Ascending aorta (tissue), 2 donors: ENCODE data around the gene ARID1A. TPM values are rescaled to one million over a fixed set of nuclear protein-coding genes. Genes with fewer than 3 reads are reported as not detected.

Experiments used
- DNase-seq, 2 donors: peaks; one replicate each; pipeline ENCODE4 v3.0.0-alpha.2; 2019; ENCODE audit warnings: low spot score in 2 of 2
- H3K27ac ChIP-seq, 2 donors: fragments of 200-600 bp; sonication (generic); one replicate each; pipeline ENCODE4 v1.5.1; 2016 to 2017; ENCODE audit warnings: mild to moderate bottlenecking in 1 of 2
- H3K27me3 ChIP-seq: fragments of 200-600 bp; sonication (generic); one replicate; pipeline ENCODE4 v1.5.1; 2017
- H3K36me3 ChIP-seq, 2 donors: fragments of 200-600 bp; sonication (generic); one replicate each; pipeline ENCODE4 v1.5.1; 2016
- H3K4me1 ChIP-seq, 2 donors: fragments of 200-600 bp; sonication (generic); one replicate each; pipeline ENCODE4 v1.5.1; 2016 to 2017; ENCODE audit warnings: mild to moderate bottlenecking in 1 of 2
- H3K4me3 ChIP-seq, 2 donors: fragments of 200-600 bp; sonication (generic); one replicate each; pipeline ENCODE4 v1.5.1; 2016 to 2017; ENCODE audit warnings: mild to moderate bottlenecking in 1 of 2
- H3K9me3 ChIP-seq, 2 donors: fragments of 200-600 bp; sonication (generic); one replicate each; pipeline ENCODE4 v1.5.1; 2016
- CTCF ChIP-seq, 3 experiments: fragments of 200-600 bp in 2 of 3; fragments of 450-650 bp in 1 of 3; sonication (generic) in 2 of 3; IDR thresholded peaks; one replicate each; pipeline ENCODE4 v1.5.1; 2016 to 2019; ENCODE audit warnings: antibody characterized with exemption in 3 of 3, mild to moderate bottlenecking in 1 of 3, moderate library complexity in 1 of 3
- intact Hi-C: fragments of 100-400 bp; cut with DNase I; formaldehyde crosslinking; loops from one replicate; pipeline ENCODE4 v1.15.1; 2023
- total RNA-seq: library from RNA; depleted of rRNA; stranded (reverse); fragments of >200 nt; gene quantifications from one replicate; pipeline ENCODE4 v1.1.0, GENCODE V29; 2016

The ARID1A gene
- total RNA-seq, 1 donor from 2014 or later: 104 TPM

- Histone ChIP-seq H3K36me3 (no peaks in the 10 kb centered on the region), H3K9me3 (peaks cover 0 to 4% of the 10 kb centered on the region in 2 donors), H3K4me1 (peaks cover 9 to 59% of the 10 kb centered on the region in 2 donors), H3K27ac (peak overlapping the region; percentile 90 to 99), H3K27me3 (no peaks in the 10 kb centered on the region), H3K4me3 (peak overlapping the region; percentile 96 to 98)
- intact Hi-C loops: loop anchor here (5.0 kb wide), 2 partner anchors 76 to 171 kb away; no protein-coding TSS in a partner anchor
- TF ChIP-seq CTCF (IDR thresholded peaks at IDR 0.05): no peak
- peak in 1 of 2 donors; percentile 73 for DNase-seq
Measured at GRCh38 chr1:26696119-26696653, 371 bp downstream of the ARID1A start.

- DNase-seq: peak in 1 of 2 donors; percentile 66
Measured at GRCh38 chr1:26696654-26697430, 1.0 kb downstream of the ARID1A start.

GRCh38 chr1:26697431-26697977, 1.7 kb downstream of the ARID1A start:
- no peak for TF ChIP-seq CTCF (IDR thresholded peaks at IDR 0.05)
- no peak for DNase-seq
- H3K36me3 ChIP-seq: no peaks in the 10 kb centered on the region
- H3K27ac ChIP-seq: peak overlapping the region; percentile 90 to 99
- H3K9me3 ChIP-seq: peaks cover 0 to 4% of the 10 kb centered on the region in 2 donors
- H3K4me1 ChIP-seq: peaks cover 13 to 62% of the 10 kb centered on the region in 2 donors
- peak overlapping the region; percentile 96 to 98 for H3K4me3 ChIP-seq
- H3K27me3 ChIP-seq: no peaks in the 10 kb centered on the region
- intact Hi-C loops: loop anchor here (5.0 kb wide), 2 partner anchors 75 to 170 kb away; no protein-coding TSS in a partner anchor

More at GRCh38 chr1:26696654-26697430, 1.0 kb downstream of the ARID1A start:
- H3K4me3 ChIP-seq: peak overlapping the region; percentile 96 to 98
- TF ChIP-seq CTCF (IDR thresholded peaks at IDR 0.05): no peak
- no peaks in the 10 kb centered on the region for H3K27me3 ChIP-seq
- peaks cover 13 to 62% of the 10 kb centered on the region in 2 donors for H3K4me1 ChIP-seq
- peak overlapping the region; percentile 90 to 99 for H3K27ac ChIP-seq
- H3K9me3 ChIP-seq: peaks cover 0 to 4% of the 10 kb centered on the region in 2 donors
- no peaks in the 10 kb centered on the region for H3K36me3 ChIP-seq
- intact Hi-C loops: loop anchor here (5.0 kb wide), 2 partner anchors 75 to 170 kb away; no protein-coding TSS in a partner anchor

GRCh38 chr1:26697978-26698849, 2.4 kb downstream of the ARID1A start:
- Histone ChIP-seq H3K27ac (peak overlapping the region; percentile 90 to 99), H3K36me3 (no peaks in the 10 kb centered on the region), H3K27me3 (no peaks in the 10 kb centered on the region), H3K4me3 (peak overlapping the region; percentile 96 to 98), H3K4me1 (peaks cover 19 to 66% of the 10 kb centered on the region in 2 donors), H3K9me3 (peaks cover 0 to 4% of the 10 kb centered on the region in 2 donors)
- peak in 1 of 2 donors; percentile 70 for DNase-seq
- TF ChIP-seq CTCF (IDR thresholded peaks at IDR 0.05): no peak
- intact Hi-C loops: loop anchor here (1.0 to 5.0 kb wide), 3 partner anchors 25 to 169 kb away; no protein-coding TSS in a partner anchor

GRCh38 chr1:26700711-26701110, 4.9 kb downstream of the ARID1A start:
- intact Hi-C loops: no loop called here
- TF ChIP-seq CTCF (IDR thresholded peaks at IDR 0.05): no peak
- no peak for DNase-seq
- peaks cover 19 to 68% of the 10 kb centered on the region in 2 donors for H3K4me1 ChIP-seq
- H3K27ac ChIP-seq: peak overlapping the region in 1 of 2 donors; percentile 99
- H3K4me3 ChIP-seq: peak overlapping the region in 1 of 2 donors; percentile 16
- no peaks in the 10 kb centered on the region for H3K9me3 ChIP-seq
- H3K27me3 ChIP-seq: no peaks in the 10 kb centered on the region
- no peaks in the 10 kb centered on the region for H3K36me3 ChIP-seq
